Measurements from ENCODE around the gene RASSF1. TPM values are rescaled to one million over a fixed set of nuclear protein-coding genes. Genes with fewer than 3 reads are reported as not detected.

Gene RASSF1
- total RNA-seq, 1 experiment from 2014 or later, result 17.4 TPM

Other genes starting within 250 kb of the RASSF1 start
- 69.6 TPM for gene SEMA3F, start 185.5 kb downstream of the RASSF1 start, total RNA-seq (2021; ENCODE audit: unreplicated experiment)
- gene GNAT1, start 149.2 kb downstream of the RASSF1 start, total RNA-seq (2021; ENCODE audit: unreplicated experiment), result not detected
- 6.0 TPM for gene SLC38A3, start 135.6 kb downstream of the RASSF1 start, total RNA-seq (2021; ENCODE audit: unreplicated experiment)
- 170 TPM for gene GNAI2, start 104.6 kb downstream of the RASSF1 start, total RNA-seq (2021; ENCODE audit: unreplicated experiment)
- gene SEMA3B, start 71.7 kb downstream of the RASSF1 start, total RNA-seq (2021; ENCODE audit: unreplicated experiment), result 1.4 TPM
- gene LSMEM2, start 61.7 kb downstream of the RASSF1 start, total RNA-seq (2021; ENCODE audit: unreplicated experiment), result not detected
- gene IFRD2, start 48.4 kb downstream of the RASSF1 start, total RNA-seq (2021; ENCODE audit: unreplicated experiment), result 111 TPM
- gene HYAL3, start 41.4 kb downstream of the RASSF1 start, total RNA-seq (2021; ENCODE audit: unreplicated experiment), result 3.9 TPM
- gene NAA80, start 41.4 kb downstream of the RASSF1 start, total RNA-seq (2021; ENCODE audit: unreplicated experiment), result 7.2 TPM
- gene HYAL1, start 37.3 kb downstream of the RASSF1 start, total RNA-seq (2021; ENCODE audit: unreplicated experiment), result 0.18 TPM
- gene HYAL2, start 18.1 kb downstream of the RASSF1 start, total RNA-seq (2021; ENCODE audit: unreplicated experiment), result 41.5 TPM
- 35.3 TPM for gene TUSC2, start 12.6 kb downstream of the RASSF1 start, total RNA-seq (2021; ENCODE audit: unreplicated experiment)
- gene ZMYND10, start 4.9 kb upstream of the RASSF1 start, total RNA-seq (2021; ENCODE audit: unreplicated experiment), result 3.6 TPM
- 14.6 TPM for gene NPRL2, start 9.9 kb upstream of the RASSF1 start, total RNA-seq (2021; ENCODE audit: unreplicated experiment)
- gene CYB561D2, start 10.0 kb upstream of the RASSF1 start, total RNA-seq (2021; ENCODE audit: unreplicated experiment), result 27.5 TPM
- 30.2 TPM for gene TMEM115, start 18.7 kb upstream of the RASSF1 start, total RNA-seq (2021; ENCODE audit: unreplicated experiment)
- 0.59 TPM for gene CACNA2D2, start 162.8 kb upstream of the RASSF1 start, total RNA-seq (2021; ENCODE audit: unreplicated experiment)
- gene C3orf18, start 226.9 kb upstream of the RASSF1 start, total RNA-seq (2021; ENCODE audit: unreplicated experiment), result 5.0 TPM
- 12.1 TPM for gene HEMK1, start 228.7 kb upstream of the RASSF1 start, total RNA-seq (2021; ENCODE audit: unreplicated experiment)

All from Panc1 (cell line).